Fibroblast of lung (primary cell): Measurements from ENCODE around the gene DLG2.

Source experiments
- CTCF ChIP-seq, 2 donors: IDR thresholded peaks in 1 of 2; conservative IDR thresholded peaks in 1 of 2; 1 replicate in 1 of 2; 2 replicates in 1 of 2; pipeline ENCODE4 v1.5.1; 2011 to 2012; ENCODE audit warnings: low read length in 2 of 2, control low read depth in 1 of 2, inconsistent platforms in 1 of 2, low read depth in 1 of 2, mild to moderate bottlenecking in 1 of 2
- EZH2 ChIP-seq: IDR thresholded peaks from 2 replicates; pipeline ENCODE4 v1.5.1; 2012; ENCODE audit warnings: low read length, control low read depth, mild to moderate bottlenecking; ENCODE audit errors: missing control alignments

GRCh38 chr11:84857746-84858145 lies 769.4 kb downstream of the DLG2 start:
- TF ChIP-seq CTCF (conservative IDR thresholded peaks at IDR 0.05 in 1 of 2, IDR thresholded peaks at IDR 0.05 in 1 of 2; ENCODE audit: low read depth in 1 of 2, low read length in 2 of 2) (no peak), EZH2 (no peak)
